Fibroblast of peridontal ligament (primary cell): ENCODE results near the gene UBAP2.
"Not testable (repeated sequence)": the region's sequence is repeated elsewhere in the genome, so short reads cannot be mapped to it uniquely, and the experiment has no call there.

Experiments used
- DNase-seq: peaks from one replicate; pipeline ENCODE4 v3.0.0-alpha.2; 2010; ENCODE audit errors: extremely low read depth

Gene UBAP2

GRCh38 chr9:34046784-34047379, 1.8 kb downstream of the UBAP2 start:
- DNase-seq = no peak

- no peak for DNase-seq
These were observed 2.8 kb downstream of the UBAP2 start for GRCh38 chr9:34045903-34046302.

GRCh38 chr9:34042074-34042473, 6.6 kb downstream of the UBAP2 start:
- DNase-seq = not testable (repeated sequence)

- not testable (repeated sequence) for DNase-seq
These were observed 9.8 kb downstream of the UBAP2 start for GRCh38 chr9:34038851-34039250.

GRCh38 chr9:34037626-34038025, 11.1 kb downstream of the UBAP2 start:
- DNase-seq = no peak

GRCh38 chr9:34036625-34037024, 12.1 kb downstream of the UBAP2 start:
- no peak for DNase-seq

- no peak for DNase-seq
These were observed 13.0 kb downstream of the UBAP2 start for GRCh38 chr9:34035656-34036055.

- DNase-seq = no peak
These were observed 14.0 kb downstream of the UBAP2 start for GRCh38 chr9:34034698-34035065.

- no peak for DNase-seq
These were observed 16.1 kb downstream of the UBAP2 start for GRCh38 chr9:34032631-34033030.

GRCh38 chr9:34027845-34028574, 20.7 kb downstream of the UBAP2 start:
- DNase-seq = no peak

GRCh38 chr9:34025811-34026210, 22.9 kb downstream of the UBAP2 start:
- DNase-seq = no peak

- peak; percentile 31 for DNase-seq
These were observed 23.6 kb downstream of the UBAP2 start for GRCh38 chr9:34025062-34025461.

- not testable (repeated sequence) for DNase-seq
These were observed 24.2 kb downstream of the UBAP2 start for GRCh38 chr9:34024476-34024875.

GRCh38 chr9:34016149-34016548, 32.5 kb downstream of the UBAP2 start:
- no peak for DNase-seq

- DNase-seq = peak; percentile 18
These were observed 37.7 kb downstream of the UBAP2 start for GRCh38 chr9:34010979-34011378.

- no peak for DNase-seq
These were observed 46.7 kb downstream of the UBAP2 start for GRCh38 chr9:34001951-34002350.

- DNase-seq = no peak
These were observed 47.4 kb downstream of the UBAP2 start for GRCh38 chr9:34001298-34001697.

- DNase-seq = no peak
These were observed 53.2 kb downstream of the UBAP2 start for GRCh38 chr9:33995449-33995848.

- DNase-seq = no peak
These were observed 55.6 kb downstream of the UBAP2 start for GRCh38 chr9:33993104-33993503.

GRCh38 chr9:33992632-33993031, 56.1 kb downstream of the UBAP2 start:
- DNase-seq = peak; percentile 49

GRCh38 chr9:33988219-33988890, 60.3 kb downstream of the UBAP2 start:
- no peak for DNase-seq

- no peak for DNase-seq
These were observed 72.3 kb downstream of the UBAP2 start for GRCh38 chr9:33976414-33976813.

- DNase-seq = no peak
These were observed 76.0 kb downstream of the UBAP2 start for GRCh38 chr9:33972698-33973097.
